Activated naive CD4-positive, alpha-beta T cell treated with anti-CD3 and anti-CD28 coated beads, Interleukin-2, amount 50 U/mL, for 16 hours (primary cell): ENCODE data around the gene PPP1R9A.

Experiments
- DNase-seq: peaks from one replicate; pipeline ENCODE4 v3.0.0-alpha.2; 2020

The PPP1R9A gene

DNA sequence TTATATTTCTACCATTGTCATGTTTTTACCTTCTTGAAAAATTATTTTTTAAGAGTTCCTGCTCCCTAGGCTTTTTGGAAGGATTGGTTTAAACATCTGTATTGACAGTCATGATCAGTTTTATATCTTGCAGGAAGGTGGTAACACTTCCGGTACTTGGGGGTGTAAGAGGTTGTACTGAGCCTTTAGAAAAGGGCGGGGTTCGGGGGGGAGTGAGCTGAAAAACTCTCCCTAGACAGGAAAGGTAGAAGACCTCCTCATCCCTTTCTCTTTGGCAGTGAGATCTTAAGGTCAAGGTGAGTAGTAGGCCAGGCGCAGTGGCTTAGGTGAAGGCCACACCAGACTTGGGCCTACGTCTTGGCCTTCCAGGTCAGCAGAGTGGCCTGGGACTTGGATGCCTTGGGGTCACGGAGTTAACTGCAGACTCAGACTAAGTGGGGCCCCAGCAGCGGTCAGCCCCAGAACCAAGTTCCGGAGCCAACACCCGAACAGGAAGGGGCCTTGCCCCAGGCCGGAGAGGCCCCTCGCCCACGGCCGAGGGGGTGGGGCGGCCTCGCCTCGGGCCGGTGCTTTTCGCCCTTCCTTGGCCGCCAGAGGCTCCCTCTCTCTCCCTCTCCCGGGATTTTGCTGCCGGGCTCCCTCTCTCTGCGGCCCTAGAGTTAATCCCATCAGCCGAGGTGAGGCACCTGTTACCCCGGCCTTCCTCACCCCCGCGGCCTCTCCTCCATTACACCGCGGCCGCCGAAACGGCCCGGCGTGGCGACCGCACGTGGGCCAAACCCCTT, at the start of gene PPP1R9A:
Gene PPP1R9A (plus strand): TSS at position 569 of the 785 bp plus-strand sequence. CDS start 2,520 bp downstream, outside the sequence.
- no peak for DNase-seq

DNA sequence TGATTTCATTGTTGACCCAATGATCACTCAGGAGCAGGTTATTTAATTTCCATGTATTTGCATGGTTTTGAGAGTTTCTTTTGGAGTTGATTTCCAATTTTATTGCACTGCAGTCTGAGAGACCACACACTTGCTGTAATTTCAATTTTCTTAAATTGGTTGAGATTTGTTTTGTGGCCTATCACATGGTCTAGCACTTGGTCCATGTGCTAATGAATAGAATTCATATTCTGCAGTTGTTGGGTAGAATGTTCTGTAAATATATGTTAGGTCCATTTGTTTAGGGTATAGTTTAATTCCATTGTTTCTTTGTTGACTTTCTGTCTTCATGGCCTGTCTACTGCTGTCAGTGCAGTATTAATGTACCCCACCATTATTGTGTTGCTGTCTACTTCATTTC, 36.3 kb upstream of the PPP1R9A start:
- DNase-seq, result no peak

DNA sequence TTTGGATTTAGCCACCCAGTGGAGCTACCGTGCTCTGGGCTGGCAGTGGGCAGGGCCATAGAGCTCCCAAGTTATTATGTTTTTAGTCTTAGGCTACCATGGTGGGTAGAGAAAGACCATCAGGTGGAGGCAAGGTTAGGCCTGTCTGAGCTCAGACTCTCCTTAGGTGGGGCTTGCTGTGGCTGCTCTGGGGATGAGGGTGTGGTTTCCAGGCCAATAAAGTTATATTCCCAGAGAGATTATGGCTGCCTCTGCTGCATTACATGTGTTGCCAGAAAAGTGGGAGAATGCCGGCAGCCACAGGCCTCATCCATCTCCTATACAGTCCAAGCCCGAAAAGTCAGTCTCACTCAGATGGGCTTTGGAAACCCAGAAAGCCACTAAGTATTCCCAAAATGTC, 34.2 kb upstream of the PPP1R9A start:
- no peak for DNase-seq

DNA sequence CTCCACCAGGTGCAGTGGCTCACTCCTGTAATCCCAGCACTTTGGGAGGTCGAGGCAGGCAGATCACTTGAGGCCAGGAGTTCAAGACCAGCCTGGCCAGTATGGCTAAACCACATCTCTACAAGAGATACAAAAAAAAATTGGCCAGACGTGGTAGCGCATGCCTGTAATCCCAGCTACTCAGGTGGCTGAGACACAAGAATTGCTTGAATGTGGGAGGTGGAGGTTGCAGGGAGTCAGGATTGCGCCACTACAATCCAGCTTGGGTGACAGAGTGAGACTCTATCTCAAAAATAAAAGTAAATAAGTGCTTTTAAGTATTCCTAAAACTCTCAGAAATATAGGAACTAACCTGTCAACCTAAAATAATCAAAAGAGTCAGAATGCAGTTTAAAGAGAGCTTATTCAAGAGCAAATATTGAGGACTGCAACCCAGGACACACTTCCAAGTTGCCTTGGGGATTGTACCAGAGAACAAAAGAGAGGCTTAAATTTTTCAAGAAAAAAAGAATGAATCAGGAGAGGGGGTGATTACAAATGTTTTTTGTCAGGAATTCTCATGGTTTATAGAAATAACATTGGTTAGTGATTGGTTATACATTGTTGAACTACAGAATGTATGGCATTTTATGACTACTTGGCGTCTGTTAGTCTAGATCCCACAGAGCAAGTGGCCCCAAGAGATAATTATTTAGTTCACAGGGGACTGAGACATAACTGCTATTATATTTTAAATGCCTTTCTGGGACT, 33.2 kb upstream of the PPP1R9A start:
- DNase-seq, result no peak

DNA sequence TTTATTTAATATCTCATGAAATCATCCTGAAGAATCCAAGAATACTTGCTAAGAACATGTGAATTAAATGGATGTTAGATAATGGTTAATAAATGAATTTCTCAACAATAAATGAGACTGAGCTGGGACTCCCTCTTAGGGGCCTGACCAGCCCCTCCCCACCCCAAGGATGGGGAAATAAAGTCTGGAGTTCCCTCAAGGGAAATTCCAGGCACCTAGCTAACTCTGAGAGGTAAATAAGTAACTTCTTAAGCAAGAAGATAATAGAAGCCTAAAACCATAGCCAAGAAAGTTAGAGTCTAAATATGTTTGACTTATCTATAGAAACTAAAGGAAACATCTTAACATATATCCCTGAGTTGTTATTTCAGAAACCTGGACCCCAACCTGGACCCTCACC, 32.2 kb upstream of the PPP1R9A start:
- no peak for DNase-seq

DNA sequence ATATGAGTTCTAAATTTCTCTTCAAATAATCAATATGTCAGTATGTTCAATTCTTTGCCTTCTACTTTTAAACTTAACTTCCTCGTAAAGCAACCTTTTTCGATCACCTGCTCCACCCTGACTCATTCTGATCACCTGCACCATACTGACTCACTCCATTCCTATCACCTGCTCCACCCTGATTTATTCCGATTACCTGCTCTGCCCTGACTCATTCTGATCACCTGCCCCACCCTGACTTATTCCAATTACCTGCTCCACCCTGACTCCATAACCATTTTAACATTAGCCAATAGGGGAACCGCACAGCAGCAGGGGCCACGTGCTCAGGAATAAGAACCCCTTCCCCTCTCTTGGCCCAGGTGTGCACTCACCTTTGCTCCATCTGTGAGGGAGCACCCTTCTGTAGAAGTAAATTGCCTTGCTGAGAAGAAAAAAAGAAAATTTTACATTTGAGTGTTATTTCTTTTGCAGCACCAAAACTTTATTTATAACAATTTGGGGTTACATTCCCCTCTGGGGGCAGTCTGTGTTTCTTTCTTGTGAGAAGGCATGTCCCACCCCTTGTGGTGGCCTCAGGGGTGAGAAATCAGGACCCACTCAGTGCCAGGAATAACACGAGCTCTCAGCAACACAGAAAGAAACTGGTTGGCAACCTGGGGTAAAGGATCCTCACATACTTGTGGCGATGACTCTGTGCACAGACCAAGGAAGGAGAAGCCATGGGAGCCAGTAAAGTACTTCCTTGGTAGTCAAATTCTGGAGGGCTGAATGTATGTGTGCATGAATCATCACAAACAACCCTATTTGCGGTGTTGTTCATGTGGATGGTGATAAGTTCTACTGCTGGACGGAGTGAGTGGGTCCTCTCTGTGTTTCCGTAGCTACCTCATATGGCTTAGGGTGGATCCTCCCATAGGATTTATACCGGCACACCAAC, 29.4 kb upstream of the PPP1R9A start:
- no peak for DNase-seq

DNA sequence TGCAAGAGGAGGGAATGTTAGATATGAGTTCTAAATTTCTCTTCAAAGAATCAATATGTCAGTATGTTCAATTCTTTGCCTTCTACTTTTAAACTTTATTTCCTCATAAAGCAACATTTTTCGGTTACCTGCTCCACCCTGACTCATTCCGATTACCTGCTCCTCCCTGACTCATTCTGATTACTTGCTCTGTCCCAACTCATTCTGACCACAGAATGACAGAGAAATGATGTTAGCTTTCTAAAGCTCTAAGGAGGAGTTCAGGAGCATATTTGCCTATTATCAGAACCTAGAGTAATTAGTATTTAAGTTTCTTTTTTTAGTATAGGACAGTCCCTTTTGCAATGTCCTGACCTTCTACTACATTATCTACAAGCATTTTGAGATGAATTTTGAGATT, 24.5 kb upstream of the PPP1R9A start:
- no peak for DNase-seq

DNA sequence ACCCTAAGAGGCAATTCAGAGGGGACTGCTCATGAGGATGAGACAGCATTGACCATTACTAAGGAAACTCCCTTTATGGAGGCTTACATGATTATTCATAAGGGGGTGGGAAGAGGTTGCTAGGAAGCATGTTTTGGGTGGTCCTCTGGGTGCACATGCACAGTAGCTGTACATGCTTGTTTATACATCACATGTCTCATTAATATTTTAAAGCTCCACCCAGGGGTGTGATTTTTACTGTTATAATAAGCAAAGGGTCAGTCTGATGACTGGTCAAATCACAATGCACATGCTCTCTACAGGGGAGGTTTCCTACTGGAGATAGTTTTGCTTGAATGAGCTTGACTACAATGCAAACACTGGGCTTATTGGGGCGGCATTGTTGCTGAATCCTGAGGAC, 23.8 kb upstream of the PPP1R9A start:
- no peak for DNase-seq

DNA sequence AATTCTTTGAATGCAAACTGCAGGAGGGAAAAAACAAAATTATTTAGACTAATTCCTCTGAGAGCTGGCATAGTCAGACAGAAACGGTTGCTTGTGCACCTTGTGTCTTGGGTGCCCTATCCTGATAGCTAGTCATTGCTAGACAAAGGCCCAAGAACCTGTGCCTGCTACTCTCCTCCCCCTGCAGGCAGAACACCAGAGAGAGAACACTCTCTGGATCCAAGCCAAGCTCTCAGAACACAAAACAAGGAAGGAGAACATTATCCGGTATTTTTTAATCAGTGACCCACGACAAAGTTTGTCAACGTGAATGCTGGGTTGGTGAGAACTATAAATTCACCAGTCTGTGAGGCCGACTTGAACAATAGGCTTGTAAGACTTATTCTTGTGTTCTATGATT, 18.8 kb upstream of the PPP1R9A start:
- no peak for DNase-seq

DNA sequence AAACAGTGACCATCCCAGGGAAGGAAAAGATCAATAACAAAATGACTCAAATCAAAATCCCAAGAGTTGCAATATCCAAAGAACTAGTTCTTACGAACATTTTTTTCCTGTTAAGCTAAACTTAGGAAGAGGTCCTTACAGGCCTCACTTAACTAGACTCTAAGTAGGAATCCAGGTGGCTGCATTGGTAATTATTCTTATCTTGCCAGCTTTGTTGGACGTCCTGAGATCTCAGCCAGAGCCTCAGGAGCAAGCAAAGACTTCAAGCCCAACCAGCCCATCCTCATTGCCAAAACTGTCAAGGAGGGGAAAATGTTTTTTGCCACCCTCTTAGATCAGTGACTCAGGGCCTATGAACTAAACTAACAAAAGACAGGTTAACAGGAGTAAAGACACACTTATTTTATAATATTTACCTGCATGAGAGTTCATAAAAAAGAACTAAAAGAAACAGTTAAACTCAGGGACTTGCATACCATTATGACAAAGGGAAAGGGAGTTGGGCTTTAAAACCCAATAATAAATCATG, 18.3 kb upstream of the PPP1R9A start:
- no peak for DNase-seq

DNA sequence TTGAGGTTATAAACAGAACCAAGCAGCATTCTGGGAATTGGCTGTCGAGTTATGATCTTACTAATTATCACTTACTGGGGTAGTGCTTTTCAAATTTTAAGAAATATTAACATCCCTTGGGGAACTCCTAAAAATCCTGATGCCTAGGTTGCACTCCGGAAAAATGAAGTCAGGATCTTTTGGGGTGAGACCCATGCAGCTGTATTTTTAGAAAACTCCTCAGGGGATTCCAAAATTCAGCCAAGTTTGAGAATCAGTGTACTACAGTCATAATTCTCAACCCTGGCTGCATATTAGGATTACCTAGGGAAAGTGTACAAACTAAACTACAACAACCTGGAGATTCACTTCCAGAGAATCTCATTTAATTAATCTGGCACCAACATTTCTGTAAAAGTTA, 17.2 kb upstream of the PPP1R9A start:
- DNase-seq, result no peak

DNA sequence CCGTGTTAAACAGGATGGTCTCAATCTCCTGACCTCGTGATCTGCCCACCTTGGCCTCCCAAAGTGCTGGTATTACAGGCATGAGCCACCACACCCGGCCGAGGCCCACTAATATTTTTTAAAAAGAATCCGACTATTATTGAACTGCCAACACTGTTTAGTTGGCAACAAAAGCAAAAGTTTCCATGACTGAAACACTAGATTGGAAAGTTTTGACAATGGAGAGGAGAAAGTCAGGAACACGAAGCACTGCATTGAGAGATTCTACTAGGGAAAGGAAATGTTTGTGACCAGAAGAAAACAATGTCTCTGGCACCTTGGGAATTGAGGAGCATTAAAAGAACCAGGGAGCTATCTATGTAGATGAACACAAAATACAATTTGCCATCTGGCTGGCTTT, 13.7 kb upstream of the PPP1R9A start:
- no peak for DNase-seq

DNA sequence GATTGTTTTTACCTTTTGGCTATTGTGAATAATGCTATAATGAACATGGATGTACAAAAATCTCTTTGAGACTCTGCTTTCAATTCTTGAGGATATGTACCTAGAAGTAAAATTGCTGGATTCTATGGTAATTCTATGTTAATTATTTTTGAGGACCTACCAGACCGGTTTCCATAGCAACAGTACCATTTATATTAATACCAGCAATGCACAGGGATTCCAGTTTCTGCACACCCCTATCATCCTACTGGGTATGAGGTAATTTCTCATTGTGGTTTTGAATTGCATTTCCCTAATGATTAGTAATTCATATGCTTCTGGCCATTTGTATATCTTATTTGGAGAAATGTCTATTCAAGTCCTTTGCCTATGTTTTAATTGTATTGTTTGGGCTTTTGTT, 9.9 kb upstream of the PPP1R9A start:
- DNase-seq, result no peak

DNA sequence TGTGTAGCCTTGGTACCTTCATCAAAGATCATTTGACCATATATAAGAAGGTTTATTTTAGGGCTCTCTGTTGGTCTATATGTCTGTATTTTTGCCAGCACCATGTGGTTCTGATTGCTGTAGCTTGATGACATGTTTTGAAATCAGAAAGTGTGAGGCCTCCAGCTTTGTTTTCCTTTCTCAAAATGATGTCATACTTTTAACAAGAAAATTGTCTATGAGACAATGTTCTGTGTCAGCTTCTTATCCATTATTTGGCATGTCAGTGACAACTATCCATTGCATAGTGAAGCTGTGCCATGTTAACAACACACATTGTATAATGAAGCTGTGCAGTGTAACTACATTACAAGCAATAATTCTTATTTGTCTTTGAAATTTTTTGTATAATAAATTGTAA, 9.1 kb upstream of the PPP1R9A start:
- DNase-seq, result no peak

DNA sequence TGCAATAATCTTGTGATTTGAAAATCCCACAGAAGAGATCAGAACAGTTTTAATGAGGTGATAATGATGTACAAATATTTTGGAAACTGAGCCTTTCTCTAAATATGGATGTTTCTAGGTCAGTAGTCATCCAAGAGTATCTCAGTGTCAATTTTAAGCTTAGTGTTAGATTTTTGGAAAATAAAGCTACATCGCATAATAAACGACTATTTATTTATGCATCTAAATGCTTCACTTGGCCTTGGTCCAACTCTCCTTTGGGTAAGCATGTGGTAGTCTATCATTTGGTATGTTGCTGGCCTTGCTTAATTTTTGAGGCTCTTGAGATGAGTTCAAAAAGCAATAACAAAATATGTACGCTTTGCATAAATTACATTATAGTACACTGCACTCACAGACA, 5.4 kb upstream of the PPP1R9A start:
- DNase-seq, result no peak

DNA sequence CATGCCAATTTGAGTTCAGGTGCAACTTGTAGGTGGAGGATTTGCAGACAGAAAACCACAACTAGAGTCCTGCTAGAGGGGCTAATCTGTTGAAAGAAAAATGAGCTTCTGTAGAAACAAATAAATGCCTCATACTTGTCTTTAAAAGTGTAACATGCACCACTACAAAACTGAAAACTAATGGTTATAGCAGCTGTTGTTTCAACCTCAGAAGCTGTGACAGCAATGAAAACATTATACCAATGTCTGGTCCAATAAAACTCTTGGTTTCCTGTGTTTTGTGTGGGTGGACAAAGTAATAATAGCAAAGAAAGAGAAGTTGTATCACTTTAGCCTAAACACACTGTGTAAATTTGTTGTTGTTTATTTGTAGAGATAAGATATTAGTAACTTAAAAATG, 3.4 kb upstream of the PPP1R9A start:
- DNase-seq, result no peak

DNA sequence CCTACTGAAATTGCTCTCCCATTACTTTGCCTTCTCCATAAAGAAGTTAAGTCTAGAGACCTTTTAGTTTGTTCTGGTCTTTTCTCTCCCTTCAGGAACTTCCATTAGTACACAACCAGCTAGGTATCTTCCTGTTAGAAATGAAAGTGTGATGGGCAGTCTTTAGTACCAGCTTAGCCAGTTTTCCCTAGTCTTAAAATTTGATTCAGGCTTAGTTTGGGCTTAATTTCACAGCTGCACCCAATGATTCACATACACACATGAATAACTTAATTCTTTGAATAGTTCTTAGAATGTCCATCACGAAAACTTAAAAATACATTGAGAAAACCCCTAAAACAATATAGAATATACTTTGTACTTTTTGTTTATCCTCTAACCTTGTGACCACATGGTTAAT, 2.4 kb upstream of the PPP1R9A start:
- no peak for DNase-seq

DNA sequence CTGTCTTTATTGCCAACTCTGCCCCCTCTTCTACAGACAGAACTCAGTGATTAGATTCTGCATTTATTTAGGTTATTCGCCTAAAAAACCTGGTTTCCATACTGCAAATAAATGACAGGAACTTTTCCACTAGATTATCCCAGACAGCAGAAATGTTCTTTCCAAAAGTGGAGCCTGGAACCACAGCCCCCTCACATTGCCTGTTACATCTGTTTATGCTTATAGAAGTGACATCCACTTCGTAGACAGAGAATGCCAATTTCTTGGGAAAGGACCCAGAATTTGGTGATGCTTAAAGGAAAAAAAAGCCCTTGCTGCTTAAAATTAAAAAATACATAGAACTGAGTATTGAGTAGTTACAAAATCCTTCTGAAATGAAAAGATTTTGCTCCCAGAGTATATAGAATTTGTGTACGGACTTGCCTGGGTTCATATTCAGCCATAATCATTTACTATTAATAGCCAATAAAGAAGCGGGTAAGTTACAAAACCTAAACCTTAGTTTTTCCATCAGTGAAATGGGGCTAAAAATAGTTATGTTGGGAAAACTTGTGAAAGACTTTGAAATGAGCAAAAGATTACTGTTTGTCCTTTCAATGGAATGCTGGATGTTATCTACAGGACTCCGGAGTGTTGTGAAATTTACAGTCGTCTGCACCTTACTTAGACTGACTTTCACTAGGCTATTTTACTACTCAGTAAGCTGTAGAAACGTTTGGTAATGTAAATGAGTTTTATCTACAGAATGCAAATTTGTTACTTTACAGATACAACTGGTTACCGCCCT, 1.1 kb upstream of the PPP1R9A start:
- DNase-seq, result no peak

DNA sequence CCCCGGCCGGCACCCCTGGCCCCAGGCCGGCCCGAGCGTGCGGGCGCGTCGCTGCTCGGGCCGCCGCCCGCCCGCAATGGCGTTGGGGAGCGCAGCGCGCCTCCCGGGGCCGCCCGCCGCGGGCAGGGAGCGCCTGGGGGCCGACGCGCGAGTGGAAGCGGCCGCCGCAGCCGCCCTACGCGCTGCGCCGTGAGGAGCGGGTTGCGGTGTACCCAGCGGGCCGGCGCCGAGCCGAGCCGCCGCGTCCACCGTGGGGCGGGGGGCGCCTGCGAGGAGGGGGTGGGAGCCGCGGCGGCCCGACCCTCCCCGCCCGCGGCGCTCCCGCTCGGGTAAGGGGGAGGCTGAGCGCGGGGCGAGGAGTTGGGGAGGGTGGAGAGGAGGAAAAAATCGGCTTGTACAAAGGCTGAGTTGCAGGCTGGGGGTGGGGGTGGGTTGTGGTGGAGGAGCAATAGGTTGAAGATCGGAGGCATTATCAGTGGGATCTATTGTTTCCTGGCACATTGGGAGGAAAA, 473 bp downstream of the PPP1R9A start:
- DNase-seq, result no peak

DNA sequence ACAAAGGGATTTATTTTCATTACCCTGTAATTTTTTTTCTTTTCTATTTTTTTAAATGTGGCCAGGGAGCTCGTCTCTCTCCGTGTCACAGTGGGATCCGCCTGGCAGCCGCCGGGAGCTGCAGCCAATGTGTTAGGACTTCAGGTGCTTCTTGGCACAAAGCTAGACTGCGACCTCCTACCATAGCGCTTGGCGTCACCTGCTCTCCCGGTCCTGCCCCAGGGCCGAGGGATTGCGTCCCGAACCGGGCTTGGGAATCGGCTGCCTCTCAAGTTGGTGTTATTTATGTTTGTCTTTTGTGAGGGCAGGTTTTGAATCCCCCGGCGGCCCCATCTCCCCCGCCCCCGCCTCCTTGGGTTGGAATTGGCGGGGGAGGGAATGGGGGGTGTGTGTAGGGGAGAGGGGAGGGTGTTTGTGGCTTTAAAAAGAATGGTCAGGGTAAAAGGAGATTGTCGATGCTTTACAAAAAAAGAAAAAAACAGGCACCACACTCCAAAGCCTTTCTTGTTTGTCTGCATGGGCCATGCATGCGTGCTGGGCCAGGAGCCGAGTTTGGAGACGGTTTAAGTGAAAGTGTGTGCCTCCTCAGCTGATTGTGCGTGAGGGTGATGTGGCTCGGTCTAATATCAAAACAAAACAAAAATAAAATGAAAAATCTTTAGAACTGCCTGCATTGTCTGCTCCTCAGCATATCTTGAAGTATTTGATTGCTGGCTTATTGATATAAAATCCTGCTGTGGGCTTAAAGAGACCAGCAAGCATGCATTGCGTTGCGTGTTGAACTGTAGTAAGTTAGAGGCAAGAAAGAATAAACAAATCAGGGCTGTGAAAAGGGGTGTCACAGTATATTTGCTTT, 1.2 kb downstream of the PPP1R9A start:
- DNase-seq, result no peak

DNA sequence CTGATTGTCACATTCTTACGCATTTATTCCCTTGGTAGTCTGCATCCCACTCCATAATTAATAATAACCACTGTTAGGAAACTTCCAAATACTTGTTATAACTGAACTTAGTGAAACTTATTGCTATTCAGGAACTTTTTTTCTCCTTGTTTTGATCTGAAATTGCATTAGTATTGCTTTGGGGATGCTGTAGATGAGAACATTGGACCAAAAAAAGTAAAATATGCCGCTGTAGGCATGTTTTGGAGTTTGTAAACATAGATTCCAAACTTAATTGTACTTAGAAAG, 1.7 kb downstream of the PPP1R9A start:
- DNase-seq, result no peak
